Nephron progenitor cell (in vitro differentiated cells): Measurements from ENCODE around the gene GPALPP1.

Source experiments
- DNase-seq: peaks from one replicate; pipeline ENCODE4 v3.0.0; 2021
- H3K27ac Mint-ChIP-seq: 2 replicates; pipeline ENCODE4 v1.8.0; 2021; ENCODE audit warnings: mild to moderate bottlenecking, moderate library complexity, mixed read lengths
- H3K27me3 Mint-ChIP-seq: 2 replicates; pipeline ENCODE4 v1.8.0; 2021; ENCODE audit warnings: mild to moderate bottlenecking, low read depth, mixed read lengths; ENCODE audit not compliant: poor library complexity
- H3K36me3 Mint-ChIP-seq: 2 replicates; pipeline ENCODE4 v1.8.0; 2021; ENCODE audit warnings: low read depth, mixed read lengths
- H3K4me1 Mint-ChIP-seq: 2 replicates; pipeline ENCODE4 v1.8.0; 2021; ENCODE audit warnings: mixed read lengths
- H3K4me3 Mint-ChIP-seq: 2 replicates; pipeline ENCODE4 v1.8.0; 2021; ENCODE audit warnings: mild to moderate bottlenecking, moderate library complexity, mixed read lengths
- H3K9me3 Mint-ChIP-seq: 2 replicates; pipeline ENCODE4 v1.8.0; 2021; ENCODE audit warnings: mild to moderate bottlenecking, moderate library complexity, mixed read lengths
- CTCF ChIP-seq: fragments of 200-600 bp; sonication (generic); IDR thresholded peaks from 2 replicates; pipeline ENCODE4 v1.5.0; 2021; ENCODE audit warnings: antibody characterized with exemption

GPALPP1 gene

GRCh38 chr13:44972956-44973581 lies 16.3 kb upstream of the GPALPP1 start:
- no peaks in the 10 kb centered on the region for H3K9me3 Mint-ChIP-seq
- H3K27me3 Mint-ChIP-seq: no peaks in the 10 kb centered on the region
- H3K4me1 Mint-ChIP-seq: no peaks in the 10 kb centered on the region
- no peak overlapping the region for H3K27ac Mint-ChIP-seq
- H3K4me3 Mint-ChIP-seq: no peak overlapping the region
- peaks cover 10% of the 10 kb centered on the region for H3K36me3 Mint-ChIP-seq
- TF ChIP-seq CTCF: peak; percentile 50
- no peak for DNase-seq

GRCh38 chr13:44974056-44974793 lies 15.1 kb upstream of the GPALPP1 start:
- TF ChIP-seq CTCF: no peak
- H3K4me1 Mint-ChIP-seq: no peaks in the 10 kb centered on the region
- H3K36me3 Mint-ChIP-seq: peaks cover 15% of the 10 kb centered on the region
- no peak overlapping the region for H3K4me3 Mint-ChIP-seq
- no peaks in the 10 kb centered on the region for H3K9me3 Mint-ChIP-seq
- no peaks in the 10 kb centered on the region for H3K27me3 Mint-ChIP-seq
- no peak overlapping the region for H3K27ac Mint-ChIP-seq
- DNase-seq: no peak

GRCh38 chr13:44976196-44976595 lies 13.1 kb upstream of the GPALPP1 start:
- H3K27ac Mint-ChIP-seq: no peak overlapping the region
- no peak overlapping the region for H3K4me3 Mint-ChIP-seq

GRCh38 chr13:44976949-44977583 lies 12.3 kb upstream of the GPALPP1 start:
- Mint-ChIP-seq H3K27me3 (no peaks in the 10 kb centered on the region), H3K27ac (no peak overlapping the region), H3K36me3 (peaks cover 19% of the 10 kb centered on the region), H3K9me3 (no peaks in the 10 kb centered on the region), H3K4me3 (no peak overlapping the region), H3K4me1 (no peaks in the 10 kb centered on the region)
- no peak for DNase-seq
- TF ChIP-seq CTCF: no peak

More at GRCh38 chr13:44976196-44976595, 13.1 kb upstream of the GPALPP1 start:
- Mint-ChIP-seq H3K4me1 (no peaks in the 10 kb centered on the region), H3K9me3 (no peaks in the 10 kb centered on the region), H3K36me3 (peaks cover 19% of the 10 kb centered on the region), H3K27me3 (no peaks in the 10 kb centered on the region)
- no peak for TF ChIP-seq CTCF
- no peak for DNase-seq

GRCh38 chr13:44978328-44978727 lies 11.0 kb upstream of the GPALPP1 start:
- H3K27ac Mint-ChIP-seq: no peak overlapping the region
- no peaks in the 10 kb centered on the region for H3K27me3 Mint-ChIP-seq
- H3K36me3 Mint-ChIP-seq: peaks cover 25% of the 10 kb centered on the region
- H3K9me3 Mint-ChIP-seq: no peaks in the 10 kb centered on the region
- H3K4me1 Mint-ChIP-seq: no peaks in the 10 kb centered on the region
- no peak overlapping the region for H3K4me3 Mint-ChIP-seq
- TF ChIP-seq CTCF: peak; percentile 10
- no peak for DNase-seq
